Stimulated activated effector memory CD8-positive, alpha-beta T cell treated with anti-CD3 and anti-CD28 coated beads, Interleukin-12 subunit alpha, Interleukin-12 subunit beta, amount 100 ng/mL, for 72 hours (primary cell): Measurements from ENCODE around the gene KSR1.
"Not testable (repeated sequence)": the region's sequence is repeated elsewhere in the genome, so short reads cannot be mapped to it uniquely, and the experiment has no call there.

Source experiments
- ATAC-seq: fragments of 150-1000 bp; cut with Tn5 transposase; 2 replicates; pipeline ENCODE4 v1.10.0; 2021
- DNase-seq, 2 donors: peaks; one replicate each; pipeline ENCODE4 v3.0.0; 2021 to 2022; ENCODE audit warnings: low spot score in 2 of 2
- H3K27ac Mint-ChIP-seq: one replicate; pipeline ENCODE4 v1.8.0; 2022; ENCODE audit warnings: mild to moderate bottlenecking, mixed read lengths
- H3K36me3 Mint-ChIP-seq: one replicate; pipeline ENCODE4 v1.8.0; 2022; ENCODE audit warnings: mild to moderate bottlenecking, mixed read lengths
- H3K4me1 Mint-ChIP-seq: one replicate; pipeline ENCODE4 v1.8.0; 2022; ENCODE audit warnings: mixed read lengths
- H3K4me3 Mint-ChIP-seq: one replicate; pipeline ENCODE4 v1.8.0; 2022; ENCODE audit warnings: mild to moderate bottlenecking, mixed read lengths
- H3K9me3 Mint-ChIP-seq: one replicate; pipeline ENCODE4 v1.8.0; 2022; ENCODE audit warnings: mixed read lengths

Gene KSR1

GRCh38 chr17:27612160-27612770, 156.0 kb downstream of the KSR1 start:
- Mint-ChIP-seq H3K4me1 (peaks cover 29% of the 10 kb centered on the region), H3K27ac (no peak overlapping the region), H3K4me3 (no peak overlapping the region), H3K9me3 (no peaks in the 10 kb centered on the region), H3K36me3 (peaks cover 92% of the 10 kb centered on the region)
- DNase-seq (no peak), ATAC-seq (no peak)

GRCh38 chr17:27613433-27613832, 157.2 kb downstream of the KSR1 start:
- Mint-ChIP-seq H3K4me1 (peaks cover 24% of the 10 kb centered on the region), H3K36me3 (peaks cover 92% of the 10 kb centered on the region), H3K9me3 (no peaks in the 10 kb centered on the region), H3K27ac (no peak overlapping the region), H3K4me3 (no peak overlapping the region)
- no peak for ATAC-seq
- no peak for DNase-seq

DNA sequence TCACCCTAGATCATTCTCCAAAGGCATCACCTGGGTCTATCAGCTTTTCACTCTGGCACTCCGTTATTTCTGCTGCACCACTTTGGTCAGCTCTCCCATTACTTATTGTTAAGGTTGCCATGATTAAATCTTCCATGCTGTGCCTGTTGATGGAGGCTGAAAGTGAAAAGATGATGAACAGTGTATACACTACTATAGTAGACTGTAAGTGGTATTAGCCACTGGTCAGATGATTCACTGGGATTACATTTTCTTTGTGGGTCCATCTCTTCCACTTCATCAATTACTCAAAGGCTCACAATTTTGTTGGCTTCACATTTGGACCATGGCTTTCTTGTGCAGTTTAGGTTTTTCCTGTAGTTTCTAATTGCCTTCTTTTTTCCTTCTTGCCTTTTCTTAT, 158.9 kb downstream of the KSR1 start:
- peaks cover 92% of the 10 kb centered on the region for H3K36me3 Mint-ChIP-seq
- H3K9me3 Mint-ChIP-seq = no peaks in the 10 kb centered on the region
- peak; percentile 42 for ATAC-seq
- H3K27ac Mint-ChIP-seq = no peak overlapping the region
- DNase-seq = no peak
- H3K4me3 Mint-ChIP-seq = no peak overlapping the region
- H3K4me1 Mint-ChIP-seq = peaks cover 23% of the 10 kb centered on the region

DNA sequence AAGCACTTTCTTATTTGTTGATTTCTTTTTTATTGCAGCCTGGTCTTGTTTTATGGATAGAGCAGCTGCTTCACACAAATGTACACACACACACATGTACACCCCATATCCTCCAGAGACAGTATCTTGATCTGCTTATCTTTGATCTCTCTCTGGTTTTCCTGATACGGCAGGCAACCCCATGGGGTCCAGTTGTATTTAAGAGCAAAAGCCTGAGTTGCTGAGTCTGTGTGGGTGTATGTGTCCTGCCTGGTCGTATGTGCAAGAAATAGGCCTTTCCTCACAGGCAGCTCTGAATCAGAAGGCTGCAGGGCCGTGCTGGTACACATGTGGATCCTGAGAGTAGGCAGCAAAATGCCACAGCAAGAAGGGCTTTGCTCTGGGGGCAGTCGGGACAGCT, 160.2 kb downstream of the KSR1 start:
- peaks cover 26% of the 10 kb centered on the region for H3K4me1 Mint-ChIP-seq
- ATAC-seq (no peak), DNase-seq (no peak)
- H3K27ac Mint-ChIP-seq = peak overlapping the region; percentile 30
- no peaks in the 10 kb centered on the region for H3K9me3 Mint-ChIP-seq
- peaks cover 93% of the 10 kb centered on the region for H3K36me3 Mint-ChIP-seq
- H3K4me3 Mint-ChIP-seq = no peak overlapping the region

GRCh38 chr17:27618417-27618816, 162.2 kb downstream of the KSR1 start:
- H3K4me1 Mint-ChIP-seq = peaks cover 24% of the 10 kb centered on the region
- H3K9me3 Mint-ChIP-seq = no peaks in the 10 kb centered on the region
- DNase-seq = no peak
- no peak for ATAC-seq
- H3K4me3 Mint-ChIP-seq = no peak overlapping the region
- H3K27ac Mint-ChIP-seq = no peak overlapping the region
- H3K36me3 Mint-ChIP-seq = peaks cover 93% of the 10 kb centered on the region

- Mint-ChIP-seq H3K4me3 (no peak overlapping the region), H3K36me3 (peaks cover 84% of the 10 kb centered on the region), H3K27ac (peak overlapping the region; percentile 32)
Observed at GRCh38 chr17:27620721-27621120, 164.5 kb downstream of the KSR1 start.

GRCh38 chr17:27621536-27621935, 165.3 kb downstream of the KSR1 start:
- H3K27ac Mint-ChIP-seq = peak overlapping the region; percentile 60

More at GRCh38 chr17:27620721-27621120, 164.5 kb downstream of the KSR1 start:
- Mint-ChIP-seq H3K9me3 (no peaks in the 10 kb centered on the region), H3K4me1 (peaks cover 17% of the 10 kb centered on the region)
- ATAC-seq = no peak
- no peak for DNase-seq

GRCh38 chr17:27621942-27622559, 165.8 kb downstream of the KSR1 start:
- Mint-ChIP-seq H3K4me3 (no peak overlapping the region), H3K9me3 (no peaks in the 10 kb centered on the region), H3K27ac (peak overlapping the region; percentile 60), H3K4me1 (peaks cover 7% of the 10 kb centered on the region), H3K36me3 (peaks cover 70% of the 10 kb centered on the region)
- ATAC-seq (no peak), DNase-seq (no peak)

More at GRCh38 chr17:27621536-27621935, 165.3 kb downstream of the KSR1 start:
- Mint-ChIP-seq H3K9me3 (no peaks in the 10 kb centered on the region), H3K36me3 (peaks cover 76% of the 10 kb centered on the region), H3K4me3 (no peak overlapping the region), H3K4me1 (peaks cover 9% of the 10 kb centered on the region)
- DNase-seq (no peak), ATAC-seq (no peak)

- Mint-ChIP-seq H3K27ac (no peak overlapping the region), H3K36me3 (peaks cover 61% of the 10 kb centered on the region), H3K4me1 (peaks cover 7% of the 10 kb centered on the region), H3K9me3 (no peaks in the 10 kb centered on the region), H3K4me3 (no peak overlapping the region)
- DNase-seq = no peak
- ATAC-seq = no peak
Observed at GRCh38 chr17:27622986-27623385, 166.7 kb downstream of the KSR1 start.

- no peak overlapping the region for H3K4me3 Mint-ChIP-seq
- H3K27ac Mint-ChIP-seq = no peak overlapping the region
- peaks cover 7% of the 10 kb centered on the region for H3K4me1 Mint-ChIP-seq
- DNase-seq (no peak), ATAC-seq (no peak)
- H3K36me3 Mint-ChIP-seq = peaks cover 55% of the 10 kb centered on the region
- H3K9me3 Mint-ChIP-seq = no peaks in the 10 kb centered on the region
Observed at GRCh38 chr17:27623614-27624013, 167.4 kb downstream of the KSR1 start.

DNA sequence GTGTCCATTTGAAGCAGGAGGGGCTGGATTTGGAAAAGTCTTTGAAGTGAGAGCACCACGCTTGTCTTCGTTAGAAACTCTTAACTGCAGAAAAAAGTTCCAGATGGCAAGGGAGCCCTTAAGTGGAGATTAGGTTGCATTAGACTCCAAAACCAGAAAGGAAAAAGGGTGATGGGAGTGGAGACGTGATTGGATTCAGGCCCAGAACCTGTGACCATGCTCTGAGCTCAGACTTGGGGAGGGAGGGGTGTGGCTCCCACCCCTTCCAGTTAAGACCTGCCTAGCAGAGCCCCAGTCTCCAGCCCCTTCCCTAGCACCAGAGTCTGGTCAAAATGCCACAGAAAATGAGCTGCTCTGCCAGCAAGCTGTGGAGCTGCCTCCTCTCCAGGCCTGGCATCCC, 168.3 kb downstream of the KSR1 start:
- H3K4me3 Mint-ChIP-seq = no peak overlapping the region
- H3K27ac Mint-ChIP-seq = no peak overlapping the region
- DNase-seq (no peak), ATAC-seq (no peak)
- no peaks in the 10 kb centered on the region for H3K9me3 Mint-ChIP-seq
- peaks cover 7% of the 10 kb centered on the region for H3K4me1 Mint-ChIP-seq
- peaks cover 46% of the 10 kb centered on the region for H3K36me3 Mint-ChIP-seq

GRCh38 chr17:27625856-27626255, 169.6 kb downstream of the KSR1 start:
- Mint-ChIP-seq H3K4me3 (no peak overlapping the region), H3K4me1 (peaks cover 14% of the 10 kb centered on the region), H3K9me3 (no peaks in the 10 kb centered on the region), H3K27ac (no peak overlapping the region), H3K36me3 (peaks cover 37% of the 10 kb centered on the region)
- no peak for ATAC-seq
- DNase-seq = no peak

- ATAC-seq = no peak
- DNase-seq = no peak
- Mint-ChIP-seq H3K4me3 (no peak overlapping the region), H3K9me3 (no peaks in the 10 kb centered on the region), H3K27ac (no peak overlapping the region), H3K4me1 (peaks cover 23% of the 10 kb centered on the region), H3K36me3 (peaks cover 20% of the 10 kb centered on the region)
Observed at GRCh38 chr17:27627514-27627913, 171.3 kb downstream of the KSR1 start.

- peaks cover 23% of the 10 kb centered on the region for H3K4me1 Mint-ChIP-seq
- peak; percentile 46 for ATAC-seq
- H3K27ac Mint-ChIP-seq = no peak overlapping the region
- no peak overlapping the region for H3K4me3 Mint-ChIP-seq
- H3K36me3 Mint-ChIP-seq = peaks cover 11% of the 10 kb centered on the region
- H3K9me3 Mint-ChIP-seq = no peaks in the 10 kb centered on the region
- no peak for DNase-seq
Observed at GRCh38 chr17:27628376-27628775, 172.1 kb downstream of the KSR1 start.

DNA sequence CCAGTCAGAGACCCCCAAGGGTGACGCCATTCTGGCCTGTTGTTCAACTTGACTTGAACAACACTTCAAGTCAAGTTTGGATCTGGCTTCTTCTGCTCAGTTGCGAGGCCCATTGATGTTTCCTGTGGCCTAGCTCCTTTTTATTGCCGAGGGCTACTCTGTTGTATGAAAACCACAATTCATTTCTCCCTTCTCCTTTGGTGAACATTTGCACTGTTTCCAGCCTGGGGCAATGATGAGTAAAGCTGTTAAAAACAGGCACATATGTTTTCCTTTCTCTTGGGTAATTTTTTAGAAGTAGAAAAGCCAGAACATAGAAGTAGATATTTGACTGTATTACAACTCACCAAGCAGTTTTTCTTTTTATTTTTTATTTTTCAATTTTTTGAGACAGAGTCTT, 173.0 kb downstream of the KSR1 start:
- DNase-seq, H3K9me3 Mint-ChIP-seq, H3K4me3 Mint-ChIP-seq, ATAC-seq, H3K36me3 Mint-ChIP-seq: not testable (repeated sequence)
- peak overlapping the region; percentile 45 for H3K27ac Mint-ChIP-seq
- peaks cover 23% of the 10 kb centered on the region for H3K4me1 Mint-ChIP-seq
